Measurements from ENCODE around the gene RNF208. TPM values are rescaled to one million over a fixed set of nuclear protein-coding genes. Genes with fewer than 3 reads are reported as not detected.
A peak's percentile ranks its signal among the peaks of the same experiment; 100 is the strongest.

Gene RNF208
- total and polyA plus RNA-seq, 10 of the 15 experiments (the other 5 are each of a cell fraction or from before 2014, with no cell fraction given), result 0.06 to 10.7 (median 0.77) TPM

GRCh38 chr9:137240841-137241489 is 18.9 kb upstream of the RNF208 start, which contains the start of gene TUBB4B (continued):
- TF ChIP-seq E4F1 (IDR thresholded peaks at IDR 0.05; ENCODE audit: borderline replicate concordance, partially characterized antibody) (peak; percentile 37), MYB (IDR thresholded peaks at IDR 0.05; ENCODE audit: borderline replicate concordance, low read depth, low read length) (0 out of 2 replicates have a peak, but pooled peaks have one; percentile 46), JUND (IDR thresholded peaks at IDR 0.05; ENCODE audit: low read depth, low read length) (no peak; the same call in 1 of the 2 replicates), EED (IDR thresholded peaks at IDR 0.05; ENCODE audit: low read depth) (no peak), TARDBP (IDR thresholded peaks at IDR 0.05; ENCODE audit: borderline replicate concordance) (0 out of 2 replicates have a peak, but pooled peaks have one; percentile 49), ZNF24 (IDR thresholded peaks at IDR 0.05) (peak; percentile 39; the same call in 1 of the 2 replicates), EP300 (IDR thresholded peaks at IDR 0.05; ENCODE audit: borderline replicate concordance in 1 of 2, control insufficient read depth in 1 of 2, low read depth in 2 of 2, low read length in 2 of 2) (peak in 1 of 2 experiments; percentile 39; a peak in 2 of 4 replicates), SMAD5 (IDR thresholded peaks at IDR 0.05; ENCODE audit: low read depth) (peak; percentile 99), BACH1 (IDR thresholded peaks at IDR 0.05; ENCODE audit: borderline replicate concordance) (peak; percentile 97), ZNF207 (IDR thresholded peaks at IDR 0.05; ENCODE audit: borderline replicate concordance) (peak; percentile 84), BCL11A (IDR thresholded peaks at IDR 0.05; ENCODE audit: low read depth, low read length) (no peak), NKRF (conservative IDR thresholded peaks at IDR 0.05) (peak; percentile 96), GABPA (IDR thresholded peaks at IDR 0.05; ENCODE audit: low read depth) (no peak), HDAC2 (IDR thresholded peaks at IDR 0.05) (no peak), ZNF384 (IDR thresholded peaks at IDR 0.05; ENCODE audit: borderline replicate concordance, low read depth, low read length) (no peak), HCFC1 (IDR thresholded peaks at IDR 0.05; ENCODE audit: low read length) (peak; percentile 42; the same call in 1 of the 2 replicates), RCOR1 (conservative IDR thresholded peaks at IDR 0.05; ENCODE audit: low read depth, low read length) (no peak; the same call in 1 of the 2 replicates)
- TF ChIP-seq, protein P1, sequence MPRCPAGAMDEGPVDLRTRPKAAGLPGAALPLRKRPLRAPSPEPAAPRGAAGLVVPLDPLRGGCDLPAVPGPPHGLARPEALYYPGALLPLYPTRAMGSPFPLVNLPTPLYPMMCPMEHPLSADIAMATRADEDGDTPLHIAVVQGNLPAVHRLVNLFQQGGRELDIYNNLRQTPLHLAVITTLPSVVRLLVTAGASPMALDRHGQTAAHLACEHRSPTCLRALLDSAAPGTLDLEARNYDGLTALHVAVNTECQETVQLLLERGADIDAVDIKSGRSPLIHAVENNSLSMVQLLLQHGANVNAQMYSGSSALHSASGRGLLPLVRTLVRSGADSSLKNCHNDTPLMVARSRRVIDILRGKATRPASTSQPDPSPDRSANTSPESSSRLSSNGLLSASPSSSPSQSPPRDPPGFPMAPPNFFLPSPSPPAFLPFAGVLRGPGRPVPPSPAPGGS (IDR thresholded peaks at IDR 0.05; ENCODE audit: borderline replicate concordance, insufficient read depth, low read depth, low read length, poor library complexity, severe bottlenecking), result no peak
- TF ChIP-seq, protein P2, sequence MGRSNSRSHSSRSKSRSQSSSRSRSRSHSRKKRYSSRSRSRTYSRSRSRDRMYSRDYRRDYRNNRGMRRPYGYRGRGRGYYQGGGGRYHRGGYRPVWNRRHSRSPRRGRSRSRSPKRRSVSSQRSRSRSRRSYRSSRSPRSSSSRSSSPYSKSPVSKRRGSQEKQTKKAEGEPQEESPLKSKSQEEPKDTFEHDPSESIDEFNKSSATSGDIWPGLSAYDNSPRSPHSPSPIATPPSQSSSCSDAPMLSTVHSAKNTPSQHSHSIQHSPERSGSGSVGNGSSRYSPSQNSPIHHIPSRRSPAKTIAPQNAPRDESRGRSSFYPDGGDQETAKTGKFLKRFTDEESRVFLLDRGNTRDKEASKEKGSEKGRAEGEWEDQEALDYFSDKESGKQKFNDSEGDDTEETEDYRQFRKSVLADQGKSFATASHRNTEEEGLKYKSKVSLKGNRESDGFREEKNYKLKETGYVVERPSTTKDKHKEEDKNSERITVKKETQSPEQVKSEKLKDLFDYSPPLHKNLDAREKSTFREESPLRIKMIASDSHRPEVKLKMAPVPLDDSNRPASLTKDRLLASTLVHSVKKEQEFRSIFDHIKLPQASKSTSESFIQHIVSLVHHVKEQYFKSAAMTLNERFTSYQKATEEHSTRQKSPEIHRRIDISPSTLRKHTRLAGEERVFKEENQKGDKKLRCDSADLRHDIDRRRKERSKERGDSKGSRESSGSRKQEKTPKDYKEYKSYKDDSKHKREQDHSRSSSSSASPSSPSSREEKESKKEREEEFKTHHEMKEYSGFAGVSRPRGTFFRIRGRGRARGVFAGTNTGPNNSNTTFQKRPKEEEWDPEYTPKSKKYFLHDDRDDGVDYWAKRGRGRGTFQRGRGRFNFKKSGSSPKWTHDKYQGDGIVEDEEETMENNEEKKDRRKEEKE (IDR thresholded peaks at IDR 0.05), result 0 out of 2 replicates have a peak, but pooled peaks have one; percentile 63
- TF ChIP-seq, protein P3, sequence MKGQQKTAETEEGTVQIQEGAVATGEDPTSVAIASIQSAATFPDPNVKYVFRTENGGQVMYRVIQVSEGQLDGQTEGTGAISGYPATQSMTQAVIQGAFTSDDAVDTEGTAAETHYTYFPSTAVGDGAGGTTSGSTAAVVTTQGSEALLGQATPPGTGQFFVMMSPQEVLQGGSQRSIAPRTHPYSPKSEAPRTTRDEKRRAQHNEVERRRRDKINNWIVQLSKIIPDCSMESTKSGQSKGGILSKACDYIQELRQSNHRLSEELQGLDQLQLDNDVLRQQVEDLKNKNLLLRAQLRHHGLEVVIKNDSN (IDR thresholded peaks at IDR 0.05; ENCODE audit: borderline replicate concordance, extremely low read length, insufficient read depth, low read depth, low read length), result no peak
